ENCODE data around the gene PEX11G. TPM values are rescaled to one million over a fixed set of nuclear protein-coding genes. Genes with fewer than 3 reads are reported as not detected.
A peak's percentile ranks its signal among the peaks of the same experiment; 100 is the strongest.

PEX11G gene
- total RNA-seq, 1 experiment from 2014 or later, result 4.3 TPM

- no peaks in the 10 kb centered on the region for H3K27me3 Mint-ChIP-seq (ENCODE audit: low read depth)
- ChIA-PET POLR2A (no interaction called here), CTCF (interaction anchor here (1.1 to 1.8 kb wide), 3 partner anchors 14 to 74 kb away, joined by 7 to 11 read pairs (median 9); partner anchors contain the start of gene MCOLN1)
- peak overlapping the region; percentile 30; the same call in 1 of the 2 replicates for H3K27ac Mint-ChIP-seq
- DNase-seq (ENCODE audit: low spot score) (no peak), ATAC-seq (no peak)
- H3K36me3 Mint-ChIP-seq, result peaks cover 16% of the 10 kb centered on the region
- peak overlapping the region; percentile 97 for H3K4me3 Mint-ChIP-seq
- no peaks in the 10 kb centered on the region for H3K9me3 Mint-ChIP-seq
- H3K4me1 Mint-ChIP-seq, result peaks cover 4% of the 10 kb centered on the region; the same call in 1 of the 2 replicates
- TF ChIP-seq FOXP4 (CRISPR knock-in tag; IDR thresholded peaks at IDR 0.05) (0 out of 2 replicates have a peak, but pooled peaks have one; percentile 1), RORB (CRISPR knock-in tag; IDR thresholded peaks at IDR 0.05) (no peak), CBFB (CRISPR knock-in tag; IDR thresholded peaks at IDR 0.05; ENCODE audit: low read depth) (0 out of 2 replicates have a peak, but pooled peaks have one; percentile 37)
Observed at GRCh38 chr19:7535998-7536695, 47.3 kb upstream of the PEX11G start.

- H3K4me1 Mint-ChIP-seq, result peaks cover 4% of the 10 kb centered on the region; the same call in 1 of the 2 replicates
- H3K4me3 Mint-ChIP-seq, result peak within 1 kb of the TSS; percentile 97
- peak; percentile 80 for ATAC-seq
- peak within 1 kb of the TSS; percentile 99 for H3K27ac Mint-ChIP-seq
- ChIA-PET POLR2A (interaction anchor here (0.7 to 2.0 kb wide), 3 partner anchors 13 to 23 kb away, joined by 3 to 16 read pairs (median 9); partner anchors contain the start of genes MCOLN1 and ZNF358), CTCF (interaction anchor here (0.8 to 2.9 kb wide), 6 partner anchors 13 to 146 kb away, joined by 3 to 11 read pairs (median 8); partner anchors contain the start of genes MCOLN1 and TRAPPC5)
- H3K36me3 Mint-ChIP-seq, result peaks cover 16% of the 10 kb centered on the region
- H3K27me3 Mint-ChIP-seq (ENCODE audit: low read depth), result no peaks in the 10 kb centered on the region
- H3K9me3 Mint-ChIP-seq, result no peaks in the 10 kb centered on the region
- DNase-seq (ENCODE audit: low spot score), result peak; percentile 96
- TF ChIP-seq FOXJ3 (CRISPR knock-in tag; IDR thresholded peaks at IDR 0.05; ENCODE audit: borderline replicate concordance), result no peak
- peak; percentile 12; the same call in 1 of the 2 replicates for TF ChIP-seq FOXP1 (CRISPR knock-in tag; IDR thresholded peaks at IDR 0.05; ENCODE audit: borderline replicate concordance)
- TF ChIP-seq MAX (CRISPR knock-in tag; IDR thresholded peaks at IDR 0.05), result no peak
- TF ChIP-seq USF1 (CRISPR knock-in tag; IDR thresholded peaks at IDR 0.05), result no peak; the same call in 1 of the 2 replicates
- peak; percentile 31; the same call in 1 of the 2 replicates for TF ChIP-seq HMGXB4 (CRISPR knock-in tag; IDR thresholded peaks at IDR 0.05)
- peak; percentile 50 for TF ChIP-seq USF2 (CRISPR knock-in tag; IDR thresholded peaks at IDR 0.05)
- no peak for TF ChIP-seq ZMAT4 (CRISPR knock-in tag; IDR thresholded peaks at IDR 0.05)
- no peak for TF ChIP-seq KAT7 (CRISPR knock-in tag; IDR thresholded peaks at IDR 0.05; ENCODE audit: borderline replicate concordance)
- TF ChIP-seq E2F5 (CRISPR knock-in tag; IDR thresholded peaks at IDR 0.05), result no peak
- 0 out of 2 replicates have a peak, but pooled peaks have one; percentile 60 for TF ChIP-seq MXD4 (CRISPR knock-in tag; IDR thresholded peaks at IDR 0.05; ENCODE audit: borderline replicate concordance)
- no peak for TF ChIP-seq TEAD1 (CRISPR knock-in tag; IDR thresholded peaks at IDR 0.05)
- TF ChIP-seq SP1 (CRISPR knock-in tag; conservative IDR thresholded peaks at IDR 0.05), result peak; percentile 89
- TF ChIP-seq NFATC4 (CRISPR knock-in tag; IDR thresholded peaks at IDR 0.05), result peak; percentile 72; the same call in 1 of the 2 replicates
- no peak for TF ChIP-seq E2F1 (CRISPR knock-in tag; IDR thresholded peaks at IDR 0.05)
- TF ChIP-seq GTF2I (CRISPR knock-in tag; conservative IDR thresholded peaks at IDR 0.05), result peak; percentile 99
- peak; percentile 90 for TF ChIP-seq ZNF121 (CRISPR knock-in tag; IDR thresholded peaks at IDR 0.05)
- no peak for TF ChIP-seq ATF1 (CRISPR knock-in tag; IDR thresholded peaks at IDR 0.05)
Observed at GRCh38 chr19:7535047-7535997, 46.5 kb upstream of the PEX11G start, which contains the start of gene PNPLA6. Gene PNPLA6 (plus strand): TSS chr19:7535717. CDS start chr19:7535789, 72 bp downstream.

Data from WTC11 (cell line).